HG03060 (cell line): Measurements from ENCODE around the gene APIP.

Experiments
- ATAC-seq: cut with Tn5 transposase; IDR thresholded peaks from one replicate; pipeline ENCODE4 v1.9.1; 2021; ENCODE audit warnings: low read depth, moderate number of reproducible peaks; ENCODE audit not compliant: unreplicated experiment

The APIP gene

GRCh38 chr11:34890812-34891211 is 25.4 kb downstream of the APIP start:
- no peak for ATAC-seq

- no peak for ATAC-seq
These were observed 26.1 kb downstream of the APIP start for GRCh38 chr11:34890089-34890488.

GRCh38 chr11:34887260-34887659 is 28.9 kb downstream of the APIP start:
- no peak for ATAC-seq

GRCh38 chr11:34886609-34887008 is 29.6 kb downstream of the APIP start:
- no peak for ATAC-seq

GRCh38 chr11:34881900-34882299 is 34.3 kb downstream of the APIP start:
- no peak for ATAC-seq

- ATAC-seq, result no peak
These were observed 38.7 kb downstream of the APIP start for GRCh38 chr11:34877375-34877975.

- no peak for ATAC-seq
These were observed 42.0 kb downstream of the APIP start for GRCh38 chr11:34874202-34874601.

GRCh38 chr11:34870548-34871196 is 45.5 kb downstream of the APIP start:
- no peak for ATAC-seq

- ATAC-seq, result no peak
These were observed 46.8 kb downstream of the APIP start for GRCh38 chr11:34869425-34869824.

GRCh38 chr11:34866375-34866774 is 49.8 kb downstream of the APIP start:
- no peak for ATAC-seq

GRCh38 chr11:34865261-34865660 is 50.9 kb downstream of the APIP start:
- ATAC-seq, result no peak

GRCh38 chr11:34864424-34864823 is 51.8 kb downstream of the APIP start:
- no peak for ATAC-seq

GRCh38 chr11:34863048-34863447 is 53.1 kb downstream of the APIP start:
- ATAC-seq, result no peak

- ATAC-seq, result no peak
These were observed 55.7 kb downstream of the APIP start for GRCh38 chr11:34860518-34860917.

GRCh38 chr11:34860034-34860433 is 56.1 kb downstream of the APIP start:
- ATAC-seq, result no peak

GRCh38 chr11:34859496-34859895 is 56.7 kb downstream of the APIP start:
- no peak for ATAC-seq

- no peak for ATAC-seq
These were observed 58.7 kb downstream of the APIP start for GRCh38 chr11:34857463-34857862.

- ATAC-seq, result no peak
These were observed 59.9 kb downstream of the APIP start for GRCh38 chr11:34856251-34856650.

- ATAC-seq, result no peak
These were observed 60.5 kb downstream of the APIP start for GRCh38 chr11:34855754-34856095.

GRCh38 chr11:34855021-34855753 is 61.0 kb downstream of the APIP start:
- ATAC-seq, result no peak

- ATAC-seq, result no peak
These were observed 64.3 kb downstream of the APIP start for GRCh38 chr11:34851916-34852315.

- ATAC-seq, result no peak
These were observed 65.8 kb downstream of the APIP start for GRCh38 chr11:34850334-34850733.
